CD4-positive, alpha-beta T cell treated with Interleukin-15 for 1 hour (primary cell): ENCODE data around the gene TARDBP.
"Not testable (repeated sequence)": the region's sequence is repeated elsewhere in the genome, so short reads cannot be mapped to it uniquely, and the experiment has no call there.

Experiments
- DNase-seq: peaks from one replicate; pipeline ENCODE4 v3.0.0-alpha.2; 2020

The TARDBP gene

DNA sequence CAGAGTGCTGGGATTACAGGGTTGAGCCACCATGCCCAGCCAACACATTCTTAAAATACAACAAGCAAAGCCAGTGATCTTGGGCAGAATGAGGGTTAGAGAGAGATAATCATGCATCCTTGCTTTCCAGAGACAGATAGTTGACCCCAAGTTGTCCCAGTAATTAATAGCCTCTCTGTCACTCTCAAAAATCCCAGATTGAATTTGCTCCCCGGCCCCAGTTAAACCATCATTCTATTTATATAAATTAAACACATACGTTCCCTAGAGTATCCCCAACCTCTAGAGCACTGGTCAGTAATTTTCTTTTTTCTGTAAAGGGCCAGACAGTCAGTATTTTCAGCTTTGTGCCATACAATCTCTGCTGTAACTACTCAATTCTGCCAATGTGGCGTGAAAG lies 16.4 kb upstream of the TARDBP start:
- no peak for DNase-seq

DNA sequence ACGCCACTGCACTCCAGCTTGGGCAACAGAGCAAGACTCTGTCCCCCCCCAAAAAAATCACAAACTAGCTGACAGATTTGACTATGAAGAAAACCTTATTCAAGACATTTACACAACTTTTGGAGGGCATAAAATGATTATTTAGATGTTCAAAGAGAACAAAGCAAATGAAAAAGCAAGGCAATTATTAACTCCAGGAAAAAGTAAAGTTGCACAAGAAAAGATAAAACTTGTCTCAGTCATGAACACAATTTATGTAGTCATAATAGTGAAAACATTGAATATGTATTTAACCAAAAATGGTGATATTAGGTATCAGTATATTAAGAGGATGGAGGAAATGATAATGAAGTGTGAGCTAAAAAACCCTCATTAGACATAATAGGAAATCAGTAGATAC lies 11.9 kb upstream of the TARDBP start:
- no peak for DNase-seq

DNA sequence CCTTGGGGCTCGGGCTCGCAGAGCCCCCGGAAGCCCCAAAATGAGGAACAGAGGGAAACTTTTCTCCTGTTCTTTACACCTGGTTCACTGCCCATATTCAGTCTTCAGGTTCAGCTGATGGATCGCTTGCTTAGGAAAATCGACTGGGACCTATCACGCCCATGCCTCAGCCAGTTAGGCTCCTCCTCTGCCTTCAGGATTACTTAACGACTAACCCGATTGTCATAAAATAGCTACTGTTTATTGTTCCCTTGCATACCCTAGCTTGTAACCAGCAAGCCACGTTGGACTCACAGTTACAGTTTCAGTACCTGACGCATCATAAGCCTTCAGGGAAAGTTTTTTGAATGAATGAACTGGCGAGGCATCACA lies 692 bp downstream of the TARDBP start:
- DNase-seq = no peak

DNA sequence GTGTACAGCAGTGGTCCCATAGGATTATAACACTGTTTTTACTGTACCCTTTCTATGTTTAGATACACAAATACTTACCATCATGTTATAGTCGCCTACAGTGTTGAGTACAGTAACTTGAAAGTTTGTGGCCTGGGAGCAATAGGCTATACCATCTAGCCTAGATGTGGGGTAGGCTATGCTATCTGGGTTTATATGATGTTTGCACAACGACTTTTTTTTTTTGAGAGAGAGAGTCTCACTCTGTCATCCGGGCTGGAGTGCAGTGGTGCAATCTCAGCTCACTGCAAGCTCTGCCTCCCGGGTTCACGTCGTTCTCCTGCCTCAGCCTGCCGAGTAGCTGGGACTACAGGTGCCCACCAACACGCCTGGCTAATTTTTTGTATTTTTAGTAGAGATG lies 6.9 kb downstream of the TARDBP start:
- DNase-seq = not testable (repeated sequence)

DNA sequence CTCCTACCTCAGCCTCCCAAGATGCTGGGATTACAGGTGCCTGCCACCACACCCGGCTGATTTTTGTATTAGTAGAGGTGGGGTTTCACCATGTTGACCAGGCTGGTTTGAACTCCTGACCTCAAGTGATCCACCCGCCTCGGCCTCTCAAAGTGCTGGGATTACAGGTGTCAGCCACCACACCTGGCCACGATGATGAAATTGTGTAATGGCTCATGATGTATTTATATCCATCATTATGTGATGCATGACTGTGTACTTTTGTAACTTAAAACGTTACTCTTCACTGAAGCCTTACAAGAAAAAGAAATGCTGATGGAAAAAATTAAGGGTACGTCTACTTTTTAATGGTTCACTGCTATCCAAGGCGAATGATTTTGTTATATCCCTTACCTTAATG lies 7.5 kb downstream of the TARDBP start:
- DNase-seq = no peak

DNA sequence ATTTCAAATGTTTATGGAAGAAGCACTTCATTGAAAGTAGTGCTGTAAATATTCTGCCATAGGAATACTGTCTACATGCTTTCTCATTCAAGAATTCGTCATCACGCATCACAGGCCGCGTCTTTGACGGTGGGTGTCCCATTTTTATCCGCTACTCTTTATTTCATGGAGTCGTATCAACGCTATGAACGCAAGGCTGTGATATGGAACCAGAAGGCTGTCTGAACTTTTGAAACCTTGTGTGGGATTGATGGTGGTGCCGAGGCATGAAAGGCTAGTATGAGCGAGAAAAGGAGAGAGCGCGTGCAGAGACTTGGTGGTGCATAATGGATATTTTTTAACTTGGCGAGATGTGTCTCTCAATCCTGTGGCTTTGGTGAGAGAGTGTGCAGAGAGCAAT lies 10.7 kb downstream of the TARDBP start:
- DNase-seq = no peak

DNA sequence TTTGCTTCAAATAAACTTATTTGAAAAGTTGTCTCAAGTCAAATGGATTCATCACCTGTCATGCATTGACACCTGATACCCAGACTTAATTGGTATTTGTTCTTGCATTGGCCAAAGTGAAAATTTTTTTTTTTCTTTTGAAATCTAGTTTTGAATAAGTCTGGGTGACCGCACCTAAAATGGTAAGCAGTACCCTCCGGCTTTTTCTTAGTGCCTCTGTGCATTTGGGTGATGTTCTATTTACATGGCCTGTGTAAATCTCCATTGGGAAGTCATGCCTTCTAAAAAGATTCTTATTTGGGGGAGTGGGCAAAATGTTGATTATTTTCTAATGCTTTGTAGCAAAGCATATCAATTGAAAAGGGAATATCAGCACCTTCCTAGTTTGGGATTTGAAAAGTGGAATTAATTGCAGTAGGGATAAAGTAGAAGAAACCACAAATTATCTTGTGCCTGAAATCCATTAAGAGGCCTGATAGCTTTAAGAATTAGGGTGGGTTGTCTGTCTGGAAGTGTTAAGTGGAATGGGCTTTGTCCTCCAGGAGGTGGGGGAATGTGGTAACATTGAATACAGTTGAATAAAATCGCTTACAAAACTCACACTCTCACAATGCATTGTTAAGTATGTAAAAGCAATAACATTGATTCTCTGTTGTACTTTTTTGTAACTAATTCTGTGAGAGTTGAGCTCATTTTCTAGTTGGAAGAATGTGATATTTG lies 11.9 kb downstream of the TARDBP start:
- no peak for DNase-seq

DNA sequence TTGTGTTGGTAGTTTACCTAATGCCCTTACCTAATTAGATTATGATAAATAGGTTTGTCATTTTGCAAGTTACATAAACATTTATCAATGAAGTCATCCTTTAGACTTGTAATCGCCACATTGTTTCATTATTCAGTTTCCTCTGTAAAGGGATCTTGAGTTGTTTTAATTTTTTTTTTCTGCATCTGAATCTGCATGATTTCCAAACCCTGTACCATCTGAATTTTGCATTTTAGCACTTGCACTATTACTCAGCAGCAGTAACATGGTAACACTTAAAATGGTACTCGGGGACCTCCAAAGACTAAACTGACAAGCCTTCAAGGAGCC lies 12.4 kb downstream of the TARDBP start:
- no peak for DNase-seq

DNA sequence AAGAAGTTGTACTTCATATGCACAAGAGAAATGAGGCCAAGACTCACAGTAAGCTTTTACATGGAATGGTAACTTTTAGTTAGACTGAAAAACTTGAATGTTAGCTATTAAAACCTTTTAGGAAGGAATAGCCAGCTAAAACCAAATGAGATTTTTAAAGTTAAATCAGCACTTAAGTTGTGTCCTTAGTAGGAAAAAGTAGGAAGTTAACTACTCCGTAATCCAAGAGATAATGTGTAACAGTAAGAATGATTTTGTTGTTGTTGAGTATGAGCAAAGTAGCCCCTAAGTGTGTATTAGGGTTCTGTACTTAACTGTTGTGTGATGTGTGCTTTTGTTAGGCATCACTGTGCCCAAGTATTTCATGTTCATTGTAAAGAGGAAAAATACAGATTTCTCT lies 13.2 kb downstream of the TARDBP start:
- DNase-seq = no peak

DNA sequence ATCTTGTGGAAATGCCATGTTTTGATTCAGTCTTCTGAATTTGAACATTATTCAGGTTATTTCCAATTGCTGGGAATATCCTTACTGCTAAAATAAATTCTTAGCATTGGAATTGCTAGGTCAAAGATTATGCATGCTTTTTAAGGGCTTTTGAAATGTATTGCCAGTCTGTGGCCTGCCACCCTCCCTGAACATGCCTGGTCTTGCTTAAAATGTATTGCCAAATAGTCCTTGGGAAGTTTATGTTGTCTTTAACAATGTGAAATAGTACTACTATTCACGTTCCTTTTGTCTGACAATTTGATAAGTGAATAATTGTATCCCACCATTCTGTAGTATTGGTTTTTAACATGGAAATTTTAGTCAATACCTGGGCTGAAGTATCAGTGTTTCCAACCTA lies 13.6 kb downstream of the TARDBP start:
- no peak for DNase-seq

DNA sequence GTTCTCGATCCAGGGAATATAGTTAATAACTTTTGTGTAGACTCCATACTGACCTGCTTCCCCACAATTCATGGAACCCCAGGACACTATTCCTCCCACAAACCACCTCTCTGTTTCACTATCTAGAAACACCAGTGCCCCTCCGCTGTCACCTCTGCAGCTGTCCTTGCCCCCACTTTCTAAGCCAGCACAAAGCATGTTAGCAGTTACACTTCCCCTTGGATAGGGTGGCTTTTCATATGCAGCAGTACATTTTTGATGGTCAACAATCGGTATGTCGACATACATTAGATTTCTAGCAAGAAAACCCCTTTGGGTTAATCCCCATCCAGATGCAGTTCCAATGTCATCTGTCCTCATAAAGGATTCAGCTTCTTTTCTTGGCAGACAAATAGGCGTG lies 14.4 kb downstream of the TARDBP start:
- no peak for DNase-seq

DNA sequence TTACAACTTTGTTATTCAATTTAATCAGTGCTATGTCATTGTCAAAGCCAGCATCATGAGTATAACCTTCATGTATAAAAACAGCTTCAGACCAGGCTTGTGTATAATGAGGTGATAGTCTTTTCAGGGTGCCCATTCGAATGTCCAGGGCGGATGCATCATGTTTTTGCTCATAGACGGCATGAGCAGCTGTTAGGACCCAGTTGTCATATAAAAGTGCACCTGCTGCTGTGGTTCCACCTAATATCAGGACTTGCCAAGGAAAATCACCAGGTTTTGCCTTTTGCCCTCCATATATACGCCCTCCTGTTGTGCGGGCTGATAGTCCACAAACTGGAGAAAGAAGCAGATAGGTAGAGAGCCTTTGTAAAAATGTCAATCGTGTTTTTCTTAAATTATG lies 14.9 kb downstream of the TARDBP start:
- DNase-seq = no peak

DNA sequence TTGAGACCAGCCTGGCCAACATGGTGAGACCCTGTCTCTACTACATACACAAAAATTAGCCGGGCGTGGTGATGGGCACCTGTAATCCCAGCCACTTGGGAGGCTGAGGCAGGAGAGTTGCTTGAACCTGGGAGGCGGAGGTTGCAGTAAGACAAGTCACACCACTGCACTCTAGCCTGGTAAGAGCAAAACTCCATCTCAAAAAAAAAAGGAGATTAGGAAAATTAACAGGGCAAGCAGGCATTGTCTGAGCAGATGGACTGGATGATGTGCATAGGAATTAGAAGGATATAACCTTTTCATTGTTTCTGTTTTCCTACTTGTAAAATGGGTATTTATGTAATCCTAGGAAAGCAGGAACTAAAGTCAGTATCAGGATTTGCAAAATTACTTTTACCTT lies 15.6 kb downstream of the TARDBP start:
- DNase-seq = no peak

DNA sequence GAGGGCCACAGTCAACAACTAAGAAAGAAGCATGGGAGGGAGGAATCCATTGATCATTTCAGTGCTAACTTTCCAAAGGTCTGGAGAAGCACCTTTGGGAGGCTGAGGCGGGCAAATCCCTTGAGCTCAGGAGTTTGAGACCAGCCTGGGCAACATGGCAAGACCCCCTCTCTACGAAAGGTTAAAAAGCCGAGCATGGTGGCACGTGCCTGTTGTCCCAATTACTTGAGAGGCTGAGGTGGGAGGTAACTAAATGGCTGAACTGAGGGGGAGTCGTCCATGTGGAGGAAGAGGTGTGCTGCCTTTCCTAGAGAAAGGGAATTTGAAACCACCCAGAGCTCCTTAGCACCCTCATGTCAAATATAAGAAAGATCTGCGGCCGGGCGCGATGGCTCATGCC lies 18.4 kb downstream of the TARDBP start:
- DNase-seq = no peak

DNA sequence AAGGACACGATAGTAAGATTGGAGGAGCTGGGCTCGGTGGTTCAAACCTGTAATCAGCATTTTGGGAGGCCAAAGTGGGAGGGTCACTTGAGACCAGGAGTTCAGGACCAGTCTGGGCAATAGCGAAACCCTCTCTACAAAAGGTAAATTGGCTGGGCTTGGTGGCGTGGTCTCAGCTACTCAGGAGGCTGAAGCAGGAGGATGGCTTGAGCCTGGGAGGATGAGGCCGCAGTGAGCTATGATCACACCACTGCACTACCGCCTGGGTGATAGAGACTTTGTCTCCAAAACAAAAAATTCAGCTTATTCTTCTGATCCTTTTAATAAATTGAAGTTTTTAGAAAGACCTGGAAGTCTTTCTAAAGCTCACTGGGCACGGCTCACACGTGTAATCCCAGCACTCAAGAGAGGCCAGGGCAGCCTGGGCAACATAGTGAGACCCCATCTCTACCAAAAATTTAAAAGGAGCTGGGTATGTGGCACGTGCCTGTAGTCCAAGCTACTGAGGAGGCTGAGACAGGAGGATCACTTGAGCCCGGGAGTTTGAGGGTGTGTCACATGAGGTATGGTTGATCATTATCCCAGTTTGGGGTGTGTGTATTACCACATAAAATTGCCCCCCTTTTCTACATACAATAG lies 19.3 kb downstream of the TARDBP start:
- no peak for DNase-seq

DNA sequence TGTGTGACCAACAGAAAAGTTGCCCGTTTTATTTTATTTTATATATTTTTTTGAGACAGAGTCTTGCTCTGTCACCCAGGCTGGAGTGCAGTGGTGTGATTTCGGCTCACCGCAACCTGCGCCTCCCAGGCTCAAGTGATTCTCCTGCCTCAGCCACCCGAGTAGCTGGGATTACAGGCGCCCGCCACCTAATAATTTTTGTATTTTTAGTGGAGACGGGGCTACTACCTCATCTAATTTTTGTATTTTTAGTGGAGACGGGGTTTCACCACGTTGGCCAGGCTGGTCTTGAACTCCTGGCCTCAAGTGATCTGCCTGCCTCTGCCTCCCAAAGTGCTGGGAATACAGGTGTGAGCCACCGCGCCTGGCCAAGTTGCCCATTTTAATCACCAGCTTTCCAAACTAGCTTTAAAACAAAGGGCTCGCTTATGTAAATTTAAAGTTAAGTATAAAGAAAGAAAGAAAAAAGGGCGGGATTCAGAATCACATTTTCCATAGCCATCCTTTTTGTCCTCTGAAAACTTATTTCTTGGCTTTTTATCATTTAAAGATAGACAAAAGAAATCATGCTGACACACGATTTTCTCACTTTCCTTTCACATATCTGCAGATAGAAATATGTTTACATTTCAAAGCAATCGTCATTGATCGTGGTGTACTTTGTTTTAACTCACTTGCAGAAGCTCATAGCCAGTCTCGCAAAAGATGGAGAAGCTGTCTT lies 24.7 kb downstream of the TARDBP start:
- not testable (repeated sequence) for DNase-seq

DNA sequence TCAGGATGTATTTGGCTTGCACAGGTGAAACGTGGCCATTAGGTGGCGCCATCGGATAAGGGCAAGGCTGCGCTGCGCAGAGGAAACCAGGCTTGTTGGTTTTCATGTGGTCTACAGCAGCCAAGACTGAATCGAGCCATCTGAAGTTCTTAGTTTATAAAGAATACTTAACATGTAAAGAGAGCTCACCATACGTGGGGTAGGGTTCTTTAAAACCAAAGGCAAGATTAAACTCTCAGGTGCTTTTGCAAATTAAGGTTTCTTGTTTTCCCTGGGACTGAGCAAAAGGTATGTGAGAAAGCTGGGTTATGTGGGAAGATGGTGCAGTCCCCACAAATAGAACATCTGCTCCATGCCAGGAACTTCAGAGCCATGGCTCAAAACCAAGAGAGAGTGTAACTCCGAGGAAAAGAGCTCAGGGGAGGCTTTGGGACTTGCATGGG lies 25.3 kb downstream of the TARDBP start:
- peak; percentile 85 for DNase-seq

DNA sequence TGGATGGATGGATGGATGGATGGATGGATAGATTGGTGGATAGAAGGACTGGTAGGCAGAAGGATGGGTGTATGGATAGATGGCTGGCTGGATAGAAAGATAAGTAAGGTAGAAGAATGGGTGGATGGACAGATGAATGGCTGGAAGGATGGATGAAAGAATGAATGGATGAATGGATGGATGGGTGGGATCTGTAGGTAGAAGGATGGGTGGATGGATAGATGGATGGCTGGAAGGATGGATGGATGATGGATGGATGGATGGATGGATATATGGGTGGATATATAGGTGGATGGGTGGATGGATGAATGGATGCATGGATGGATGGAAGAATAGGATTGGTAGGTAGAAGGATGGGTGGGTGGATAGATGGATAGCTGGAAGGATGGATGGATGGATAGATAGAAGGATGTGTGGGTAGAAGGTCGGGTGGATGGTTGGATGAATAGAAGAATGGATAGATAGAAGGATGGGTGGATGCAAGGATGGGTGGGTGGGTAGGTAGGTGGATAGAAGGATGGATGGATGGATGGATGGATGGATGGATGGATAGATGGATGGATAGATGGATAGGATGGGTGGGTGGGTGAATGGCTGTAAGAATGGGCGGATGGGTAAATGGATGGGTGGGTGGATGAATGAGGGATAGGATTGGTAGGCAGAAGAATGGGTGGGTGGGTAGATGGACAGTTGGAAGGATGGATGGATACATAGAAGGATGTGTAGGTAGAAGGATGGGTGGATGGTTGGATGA lies 27.1 kb downstream of the TARDBP start:
- DNase-seq = no peak

DNA sequence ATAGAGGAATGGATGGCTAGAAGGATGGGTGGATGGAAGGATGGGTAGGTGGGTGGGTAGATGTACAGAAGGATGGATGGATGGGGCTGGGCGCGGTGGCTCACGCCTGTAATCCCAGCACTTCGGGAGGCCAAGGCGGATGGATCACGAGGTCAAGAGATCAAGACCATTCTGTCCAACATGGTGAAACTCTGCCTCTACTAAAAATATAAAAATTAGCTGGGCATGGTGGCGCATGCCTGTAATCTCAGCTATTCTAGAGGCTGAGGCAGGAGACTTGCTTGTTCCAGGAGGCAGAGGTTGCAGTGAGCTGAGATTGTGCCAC lies 27.6 kb downstream of the TARDBP start:
- not testable (repeated sequence) for DNase-seq

DNA sequence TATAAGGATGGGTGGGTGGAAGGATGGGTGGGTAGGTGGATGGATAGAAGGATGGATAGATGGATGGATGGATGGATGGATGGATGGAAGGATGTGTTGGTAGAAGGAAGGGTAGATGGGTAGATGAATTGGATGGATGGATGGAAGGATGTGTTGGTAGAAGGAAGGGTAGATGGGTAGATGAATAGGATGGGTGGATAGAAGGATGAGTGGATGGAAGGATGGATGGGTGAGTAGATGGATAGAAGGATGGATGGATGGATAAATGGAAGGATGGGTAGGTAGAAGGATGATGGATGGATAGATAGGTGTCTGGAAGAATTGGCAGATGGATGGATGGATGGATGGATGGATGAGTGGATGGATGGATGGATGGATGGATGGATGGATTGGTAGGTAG lies 28.6 kb downstream of the TARDBP start:
- no peak for DNase-seq

DNA sequence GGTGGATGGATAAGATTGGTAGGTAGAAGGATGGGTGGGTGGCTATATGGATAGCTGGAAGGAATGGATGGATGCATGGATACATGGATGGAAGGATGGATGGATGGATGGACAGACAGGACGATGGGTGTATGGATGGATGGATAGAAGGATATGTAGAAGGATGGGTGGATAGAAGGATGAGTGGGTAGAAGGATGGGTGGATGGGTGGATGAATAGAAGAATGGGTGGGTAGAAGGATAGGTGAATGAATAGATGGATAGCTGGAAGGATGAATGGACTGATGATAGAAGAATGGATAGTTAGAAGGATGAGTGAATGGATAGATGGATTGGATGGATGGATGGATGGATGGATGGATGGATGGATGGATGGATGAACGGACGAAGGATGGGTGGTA lies 29.6 kb downstream of the TARDBP start:
- no peak for DNase-seq

DNA sequence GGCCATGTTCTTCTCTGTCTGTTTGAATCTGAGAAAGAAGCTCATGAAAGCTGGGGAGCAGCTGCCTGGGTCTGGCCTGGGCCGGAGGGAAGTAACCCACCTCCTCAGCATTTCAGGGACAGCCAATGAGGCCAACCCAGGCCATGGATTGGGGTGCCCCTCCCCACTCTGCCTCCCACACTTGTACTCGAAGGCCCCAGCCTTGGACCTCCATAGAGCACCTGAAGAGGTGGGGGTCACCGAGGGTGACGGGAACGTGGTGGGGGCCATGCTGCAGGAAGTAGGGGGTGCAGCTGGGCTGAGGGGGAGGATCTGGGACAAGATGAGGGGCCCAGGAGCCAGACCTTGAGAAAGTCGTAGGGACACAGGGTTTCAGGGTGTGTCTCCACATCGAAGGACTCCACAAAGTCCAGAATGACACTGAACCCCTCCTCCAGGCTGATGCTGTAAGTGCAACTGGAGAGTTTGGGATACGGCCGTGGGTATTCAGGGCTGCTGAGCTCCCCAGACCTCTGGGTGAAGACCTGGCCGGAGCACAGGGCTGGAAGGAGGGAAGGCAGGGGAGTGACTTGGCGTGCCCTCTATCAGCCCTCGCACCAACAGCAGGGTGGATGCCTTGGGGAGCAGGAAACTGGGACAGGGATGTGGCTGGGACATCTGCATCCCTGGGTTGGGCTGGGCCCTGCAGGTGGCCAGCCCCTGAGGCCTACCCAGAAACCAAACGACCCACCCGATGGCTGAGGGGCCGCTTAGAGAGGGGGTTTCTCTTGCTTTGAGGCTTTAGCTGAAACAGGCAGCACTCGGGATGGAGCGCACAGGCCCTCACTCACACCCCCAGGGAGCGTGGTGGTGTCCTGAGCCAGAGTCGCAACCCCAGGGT lies 30.8 kb downstream of the TARDBP start:
- DNase-seq = no peak
